H1 (cell line): ENCODE measurements around the gene SRMS. TPM values are rescaled to one million over a fixed set of nuclear protein-coding genes. Genes with fewer than 3 reads are reported as not detected.
A peak's percentile ranks its signal among the peaks of the same experiment; 100 is the strongest.

Experiments used
- CTCF ChIA-PET: fragments of 300-600 bp; sonication (Branson Sonifier 250); formaldehyde crosslinking; loops from one replicate; lab custom pipeline; 2021; ENCODE audit not compliant: partially characterized antibody; lab: Charles Lee
- POLR2A ChIA-PET: fragments of 300-600 bp; sonication (Branson Sonifier 250); formaldehyde crosslinking; loops from one replicate; lab custom pipeline; 2021; ENCODE audit warnings: inconsistent platforms; ENCODE audit not compliant: partially characterized antibody; lab: Charles Lee
- DNase-seq, 2 experiments: peaks; one replicate each; pipeline versions ENCODE4 v3.0.0 to v3.0.0-alpha.2; 2010 to 2022; ENCODE audit warnings: low spot score in 2 of 2, low read depth in 1 of 2, mixed read lengths in 1 of 2
- FAIRE-seq: peaks from 2 replicates; lab custom pipeline; 2011; peaks lifted over from hg19 to GRCh38; lab: Jason Lieb, UNC
- H2AFZ ChIP-seq: 2 replicates; pipeline ENCODE4 v1.8.1; 2012; ENCODE audit warnings: low read length, inconsistent platforms
- H2AK5ac ChIP-seq: 2 replicates; pipeline ENCODE4 v1.6.1; 2013; ENCODE audit warnings: low read depth, low read length
- H2BK120ac ChIP-seq: replicated peaks from 2 replicates; pipeline ENCODE3; 2013; ENCODE audit warnings: low read depth, low read length, inconsistent platforms
- H2BK12ac ChIP-seq: 2 replicates; pipeline ENCODE4 v1.6.1; 2013; ENCODE audit warnings: low read depth, low read length
- H2BK15ac ChIP-seq: 2 replicates; pipeline ENCODE4 v1.6.1; 2013; ENCODE audit warnings: low read length
- H2BK20ac ChIP-seq: 2 replicates; pipeline ENCODE4 v1.6.1; 2013; ENCODE audit warnings: low read length
- H2BK5ac ChIP-seq: 2 replicates; pipeline ENCODE4 v1.6.1; 2013; ENCODE audit warnings: low read depth, low read length
- H3K14ac ChIP-seq: 2 replicates; pipeline ENCODE4 v1.6.1; 2013; ENCODE audit warnings: inconsistent platforms; ENCODE audit not compliant: insufficient read length
- H3K18ac ChIP-seq: 2 replicates; pipeline ENCODE4 v1.6.1; 2013; ENCODE audit warnings: low read length; ENCODE audit errors: extremely low read depth
- H3K23ac ChIP-seq: 2 replicates; pipeline ENCODE4 v1.6.1; 2013; ENCODE audit warnings: inconsistent platforms; ENCODE audit not compliant: insufficient read length
- H3K23me2 ChIP-seq: 2 replicates; pipeline ENCODE4 v1.6.1; 2013; ENCODE audit warnings: low read depth, low read length
- H3K27ac ChIP-seq: 2 replicates; pipeline ENCODE4 v1.6.1; 2011; ENCODE audit warnings: low read depth, low read length, inconsistent platforms
- H3K27me3 ChIP-seq, 4 experiments: replicated peaks in 1 of 4; 1 replicate in 1 of 4; 2 replicates in 3 of 4; pipeline versions ENCODE4 v1.6.1 to v1.8.1; 2011 to 2013; ENCODE audit warnings: low read length in 3 of 4, mild to moderate bottlenecking in 3 of 4, inconsistent platforms in 2 of 4, mixed read lengths in 2 of 4, moderate library complexity in 1 of 4; ENCODE audit not compliant: control insufficient read depth in 3 of 4, insufficient read depth in 3 of 4; ENCODE audit errors: extremely low read depth in 1 of 4
- H3K36me3 ChIP-seq, 4 experiments: 2 replicates each; pipeline versions ENCODE4 v1.6.1 to v1.8.1; 2011 to 2013; ENCODE audit warnings: mild to moderate bottlenecking in 4 of 4, low read length in 3 of 4, moderate library complexity in 2 of 4, control low read depth in 1 of 4, inconsistent platforms in 1 of 4; ENCODE audit not compliant: insufficient read depth in 4 of 4, control insufficient read depth in 2 of 4
- H3K4ac ChIP-seq: replicated peaks from 2 replicates; pipeline ENCODE3; 2013; ENCODE audit warnings: low read length, low read depth, mixed read lengths, inconsistent platforms; ENCODE audit not compliant: insufficient read length
- H3K4me1 ChIP-seq, 4 experiments: replicated peaks in 1 of 4; 1 replicate in 1 of 4; 2 replicates in 3 of 4; pipeline versions ENCODE4 v1.6.1 to v1.8.1; 2011 to 2013; ENCODE audit warnings: low read length in 3 of 4, inconsistent platforms in 2 of 4, mixed read lengths in 1 of 4; ENCODE audit not compliant: insufficient read depth in 4 of 4, control insufficient read depth in 3 of 4
- H3K4me2 ChIP-seq, 2 experiments: 2 replicates each; pipeline versions ENCODE4 v1.6.1 to v1.8.1; 2011 to 2013; ENCODE audit warnings: low read depth in 2 of 2, low read length in 2 of 2, control low read depth in 1 of 2, inconsistent platforms in 1 of 2, mild to moderate bottlenecking in 1 of 2; ENCODE audit not compliant: insufficient read depth in 1 of 2
- H3K4me3 ChIP-seq, 4 experiments: fragments of 200-600, 300-600 bp in 1 of 4; sonication (generic), shearing (Covaris generic), sonication (Bioruptor Twin) in 1 of 4; 2 replicates each; pipeline versions ENCODE4 v1.5.1 to v1.8.1; 2011 to 2016; ENCODE audit warnings: low read length in 4 of 4, low read depth in 3 of 4, control low read depth in 2 of 4, inconsistent platforms in 2 of 4, mild to moderate bottlenecking in 2 of 4, mixed read lengths in 1 of 4, moderate library complexity in 1 of 4; ENCODE audit not compliant: insufficient read depth in 2 of 4; ENCODE audit errors: extremely low read depth in 1 of 4
- H3K56ac ChIP-seq: replicated peaks from 2 replicates; pipeline ENCODE3; 2013; ENCODE audit warnings: low read depth, mild to moderate bottlenecking, mixed read lengths, low read length, inconsistent platforms; ENCODE audit not compliant: insufficient read length
- H3K79me1 ChIP-seq: 2 replicates; pipeline ENCODE4 v1.6.1; 2013; ENCODE audit warnings: low read depth, low read length, control low read depth
- H3K79me2 ChIP-seq, 2 experiments: 2 replicates each; pipeline versions ENCODE4 v1.6.1 to v1.8.1; 2012 to 2013; ENCODE audit warnings: low read length in 2 of 2, mild to moderate bottlenecking in 2 of 2, inconsistent platforms in 1 of 2; ENCODE audit not compliant: insufficient read depth in 2 of 2, control insufficient read depth in 1 of 2
- H3K9ac ChIP-seq, 4 experiments: replicated peaks in 1 of 4; 1 replicate in 1 of 4; 2 replicates in 3 of 4; pipeline versions ENCODE4 v1.6.1 to v1.8.1; 2011 to 2013; ENCODE audit warnings: low read depth in 3 of 4, low read length in 3 of 4, control low read depth in 2 of 4, mild to moderate bottlenecking in 2 of 4, moderate library complexity in 2 of 4, inconsistent platforms in 1 of 4; ENCODE audit errors: extremely low read depth in 1 of 4
- H3K9me3 ChIP-seq, 2 experiments: 2 replicates each; pipeline versions ENCODE4 v1.6.1 to v1.8.1; 2012 to 2013; ENCODE audit warnings: mild to moderate bottlenecking in 2 of 2, moderate library complexity in 2 of 2, control low read depth in 1 of 2, inconsistent platforms in 1 of 2, low read depth in 1 of 2, low read length in 1 of 2, mixed read lengths in 1 of 2; ENCODE audit not compliant: insufficient read depth in 2 of 2
- H4K20me1 ChIP-seq, 2 experiments: replicated peaks in 1 of 2; 2 replicates each; pipeline versions ENCODE3 to v1.8.1; 2011 to 2013; ENCODE audit warnings: inconsistent platforms in 2 of 2, low read length in 2 of 2, mild to moderate bottlenecking in 1 of 2; ENCODE audit not compliant: insufficient read depth in 2 of 2, control insufficient read depth in 1 of 2
- H4K5ac ChIP-seq: 2 replicates; pipeline ENCODE4 v1.6.1; 2013; ENCODE audit warnings: low read length, low read depth, mixed read lengths, inconsistent platforms; ENCODE audit not compliant: insufficient read length
- H4K8ac ChIP-seq: 2 replicates; pipeline ENCODE4 v1.8.0; 2013; ENCODE audit warnings: mild to moderate bottlenecking, moderate library complexity, low read length, inconsistent platforms; ENCODE audit not compliant: insufficient read depth; ENCODE audit errors: extremely low read depth
- H4K91ac ChIP-seq: replicated peaks from 2 replicates; pipeline ENCODE3; 2013; ENCODE audit warnings: low read length, mixed read lengths, inconsistent platforms; ENCODE audit not compliant: insufficient read length
- CBX8 ChIP-seq: fragments of 300-800, 300-1000 bp; sonication (generic); IDR thresholded peaks from 2 replicates; pipeline ENCODE4 v1.7.1; 2016; ENCODE audit warnings: low read depth, low read length, borderline replicate concordance
- CREB1 ChIP-seq: IDR thresholded peaks from 2 replicates; pipeline ENCODE4 v1.6.1; 2012; ENCODE audit warnings: inconsistent platforms
- EGR1 ChIP-seq: IDR thresholded peaks from 2 replicates; pipeline ENCODE4 v1.6.1; 2011; ENCODE audit warnings: low read depth, low read length, borderline replicate concordance
- FOSL1 ChIP-seq: IDR thresholded peaks from 2 replicates; pipeline ENCODE4 v1.6.1; 2011; ENCODE audit warnings: mild to moderate bottlenecking, low read depth, low read length, moderate library complexity; ENCODE audit not compliant: insufficient read depth
- GTF2F1 ChIP-seq: IDR thresholded peaks from 2 replicates; pipeline ENCODE4 v1.6.1; 2012; ENCODE audit warnings: low read depth, low read length, improper control_type of control experiment, borderline replicate concordance
- KDM4A ChIP-seq: IDR thresholded peaks from one replicate; pipeline ENCODE4 v1.7.1; 2012; ENCODE audit warnings: low read depth, mild to moderate bottlenecking, moderate library complexity, low read length, inconsistent platforms; ENCODE audit not compliant: severe bottlenecking
- NANOG ChIP-seq: IDR thresholded peaks from 2 replicates; pipeline ENCODE4 v1.6.1; 2011; ENCODE audit warnings: low read length, low read depth, mild to moderate bottlenecking, inconsistent platforms; ENCODE audit not compliant: insufficient read depth, poor library complexity, severe bottlenecking
- POU5F1 ChIP-seq: IDR thresholded peaks from 2 replicates; pipeline ENCODE4 v1.6.1; 2011; ENCODE audit warnings: low read depth, mild to moderate bottlenecking, low read length, moderate library complexity
- RAD21 ChIP-seq, 2 experiments: IDR thresholded peaks in 1 of 2; conservative IDR thresholded peaks in 1 of 2; 2 replicates each; pipeline ENCODE4 v1.6.1; 2011; ENCODE audit warnings: low read depth in 2 of 2, low read length in 2 of 2, improper control_type of control experiment in 1 of 2, inconsistent platforms in 1 of 2, mild to moderate bottlenecking in 1 of 2, moderate library complexity in 1 of 2
- SP2 ChIP-seq: IDR thresholded peaks from 2 replicates; pipeline ENCODE4 v1.6.1; 2012; ENCODE audit warnings: mild to moderate bottlenecking, low read length, inconsistent platforms
- TAF7 ChIP-seq: optimal IDR thresholded peaks from 2 replicates; pipeline ENCODE3; 2011; ENCODE audit warnings: low read depth, mild to moderate bottlenecking, inconsistent platforms, low read length, moderate library complexity, borderline replicate concordance
- WGBS, 2 experiments: shearing (Covaris generic) in 1 of 2; methylation state at CpG; one replicate each; pipeline versions ENCODE4 v1.1.6 to v1.1.7; 2013 to 2015; ENCODE audit warnings: low lambda C conversion rate in 2 of 2, mixed read lengths in 2 of 2, inconsistent platforms in 1 of 2, low coverage in 1 of 2, missing lambda C conversion rate in 1 of 2; ENCODE audit not compliant: insufficient replicate concordance in 2 of 2, insufficient coverage in 1 of 2, insufficient read length in 1 of 2; ENCODE audit errors: extremely low coverage in 1 of 2, missing lambda C conversion rate in 1 of 2; 5-methylcytosine and 5-hydroxymethylcytosine counted together
- polyA plus RNA-seq, 7 experiments: library from polyadenylated mRNA; depleted of rRNA in 3 of 7; stranded (reverse) in 5 of 7; unstranded in 2 of 7; fragments of >200 nt in 5 of 7; fragments of 200-250 nt in 2 of 7; gene quantifications; 1 replicate in 5 of 7; 2 replicates in 1 of 7; 4 replicates in 1 of 7; pipeline versions ENCODE4 v1.2.1 to v1.2.3, GENCODE V29; 2011 to 2013; ENCODE audit warnings: missing spikeins in 2 of 7, mixed read lengths in 2 of 7
- total RNA-seq: library from RNA; stranded (reverse); fragmentation: NEBNext Ultra II Directional; extraction: Animal tissue kit (Norgen Biotek cat#: 25700); gene quantifications from 2 replicates; pipeline ENCODE4 v1.2.1, GENCODE V29; 2021

The SRMS gene
- total and polyA plus RNA-seq, 2 of the 8 experiments (the other 6 are each of a cell fraction or from before 2014, with no cell fraction given): 0.39 to 0.76 TPM

GRCh38 chr20:63560333-63560805 lies 12.8 kb upstream of the SRMS start:
- FAIRE-seq (no peak), DNase-seq (no peak)
- Histone ChIP-seq H3K4me2 (no peak overlapping the region), H3K56ac (no peak overlapping the region), H3K36me3 (no peaks in the 10 kb centered on the region; a peak in 4 of 8 replicates), H3K23me2 (no peaks in the 10 kb centered on the region), H2BK12ac (no peak overlapping the region), H3K14ac (no peak overlapping the region), H2BK15ac (no peak overlapping the region), H3K9ac (no peak overlapping the region; a peak in 1 of 7 replicates), H3K27me3 (no peaks in the 10 kb centered on the region), H4K91ac (no peak overlapping the region), H3K9me3 (no peaks in the 10 kb centered on the region), H3K18ac (no peak overlapping the region), H2BK5ac (no peak overlapping the region), H2BK120ac (no peak overlapping the region), H2AFZ (no peak overlapping the region), H2BK20ac (no peak overlapping the region), H2AK5ac (no peak overlapping the region), H3K4me1 (peaks cover 0 to 6% (median 1%) of the 10 kb centered on the region in 4 experiments; a peak in 3 of 7 replicates), H4K8ac (0 out of 2 replicates have a peak overlapping the region, but pooled peaks have one; percentile 25), H4K20me1 (peaks cover 0 to 1% of the 10 kb centered on the region in 2 experiments), H3K27ac (no peak overlapping the region), H3K4ac (no peak overlapping the region), H3K79me2 (no peaks in the 10 kb centered on the region), H3K4me3 (no peak overlapping the region), H4K5ac (no peak overlapping the region), H3K23ac (no peak overlapping the region), H3K79me1 (no peaks in the 10 kb centered on the region)
- CTCF ChIA-PET: interaction anchor here (0.6 to 1.2 kb wide), 4 partner anchors 14 to 21 kb away, joined by 3 to 4 read pairs (median 4); no protein-coding TSS in a partner anchor
- WGBS, 2 experiments: 89% methylated on average over 16 of the region's 16 CpGs; no CpG with 5 or more reads in 1 of the 2 experiments
- POLR2A ChIA-PET: interaction anchor here (1.2 to 1.7 kb wide), 3 partner anchors 10 to 39 kb away, joined by 3 to 5 read pairs (median 5); partner anchors contain the start of genes HELZ2 and PPDPF
- no peak for TF ChIP-seq SP2
- no peak for TF ChIP-seq NANOG
- no peak for TF ChIP-seq FOSL1
- TF ChIP-seq CREB1: no peak
- no peak for TF ChIP-seq POU5F1
- TF ChIP-seq KDM4A: no peak
- no peak for TF ChIP-seq EGR1
- no peak for TF ChIP-seq TAF7
- TF ChIP-seq CBX8: no peak
- no peak for TF ChIP-seq RAD21 (IDR thresholded peaks at IDR 0.05 in 1 of 2, conservative IDR thresholded peaks at IDR 0.05 in 1 of 2; ENCODE audit: low read depth in 2 of 2, low read length in 2 of 2)
- no peak for TF ChIP-seq GTF2F1
